PC-3 (cell line): Measurements from ENCODE around the gene CIROP. TPM values are rescaled to one million over a fixed set of nuclear protein-coding genes. Genes with fewer than 3 reads are reported as not detected.

ENCODE experiments used
- ATAC-seq: fragments of 200-7000 bp; cut with Tn5 transposase; 2 replicates; pipeline ENCODE4 v1.9.1; 2020; ENCODE audit warnings: mild to moderate bottlenecking, moderate library complexity
- BruUV-seq: library from RNA; stranded (reverse); fragments of 400-500 nt; replicated peaks from 2 replicates; lab custom pipeline; 2021; lab: Mats Ljungman, UMichigan
- CTCF ChIA-PET: fragments of 300-600 bp; sonication (Branson Sonifier 250); formaldehyde crosslinking; loops from one replicate; lab custom pipeline; 2022; ENCODE audit warnings: antibody characterized with exemption; lab: Charles Lee
- POLR2A ChIA-PET: fragments of 300-600 bp; sonication (Branson Sonifier 250); formaldehyde crosslinking; loops from one replicate; lab custom pipeline; 2022; ENCODE audit warnings: antibody characterized with exemption; ENCODE audit not compliant: unreplicated experiment; lab: Charles Lee
- DNase-seq: peaks from one replicate; pipeline ENCODE4 v3.0.0-alpha.2; 2015
- H2AFZ ChIP-seq: fragments of 300-600 bp; sonication (generic); 2 replicates; pipeline ENCODE4 v1.6.0; 2016; ENCODE audit warnings: antibody characterized with exemption, low read length
- H3F3A ChIP-seq: fragments of 300-600 bp; sonication (generic); one replicate; pipeline ENCODE4 v1.6.0; 2017; ENCODE audit warnings: antibody characterized with exemption, low read length, control low read depth, mild to moderate bottlenecking; ENCODE audit not compliant: unreplicated experiment
- H3K27ac ChIP-seq: fragments of 300-600 bp; sonication (generic); 2 replicates; pipeline ENCODE4 v1.5.1; 2016; ENCODE audit warnings: mild to moderate bottlenecking, low read length
- H3K27me3 ChIP-seq: fragments of 300-600 bp; sonication (generic); 2 replicates; pipeline ENCODE4 v1.6.1; 2016; ENCODE audit warnings: low read length, mixed read lengths
- H3K36me3 ChIP-seq: fragments of 300-600 bp; sonication (generic); 2 replicates; pipeline ENCODE4 v1.6.1; 2016; ENCODE audit warnings: low read depth, mixed run types, low read length, mixed read lengths
- H3K4me1 ChIP-seq: fragments of 300-600 bp; sonication (generic); 2 replicates; pipeline ENCODE4 v1.5.1; 2016; ENCODE audit warnings: low read length; ENCODE audit not compliant: insufficient read depth
- H3K4me2 ChIP-seq: fragments of 300-600 bp; sonication (generic); 2 replicates; pipeline ENCODE4 v1.6.0; 2016; ENCODE audit warnings: low read length
- H3K4me3 ChIP-seq: fragments of 300-600 bp; sonication (generic); 2 replicates; pipeline ENCODE4 v1.5.1; 2016; ENCODE audit warnings: mild to moderate bottlenecking, low read length, mixed read lengths
- H3K79me2 ChIP-seq: fragments of 300-600 bp; sonication (generic); 2 replicates; pipeline ENCODE4 v1.6.1; 2017; ENCODE audit warnings: low read length, mixed read lengths
- H3K9ac ChIP-seq: fragments of 300-600 bp; sonication (generic); 2 replicates; pipeline ENCODE4 v1.6.0; 2016; ENCODE audit warnings: mild to moderate bottlenecking, low read length
- H3K9me2 ChIP-seq: fragments of 300-600 bp; sonication (generic); replicated peaks from 2 replicates; pipeline ENCODE4 v1.6.1; 2016; ENCODE audit warnings: mixed run types, low read length, mixed read lengths
- H3K9me3 ChIP-seq: fragments of 300-600 bp; sonication (generic); 2 replicates; pipeline ENCODE4 v1.6.1; 2016; ENCODE audit warnings: low read length, mixed read lengths
- H4K20me1 ChIP-seq: fragments of 300-600 bp; sonication (generic); 2 replicates; pipeline ENCODE4 v1.6.1; 2016; ENCODE audit warnings: low read length, mixed read lengths
- EZH2 ChIP-seq: fragments of 300-600 bp; sonication (generic); IDR thresholded peaks from one replicate; pipeline ENCODE4 v1.6.1; 2017; ENCODE audit warnings: antibody characterized with exemption, mild to moderate bottlenecking, low read length; ENCODE audit not compliant: unreplicated experiment
- EZH2phosphoT487 ChIP-seq: fragments of 300-600 bp; sonication (generic); IDR thresholded peaks from 2 replicates; pipeline ENCODE4 v1.6.1; 2018; ENCODE audit warnings: mild to moderate bottlenecking, antibody characterized with exemption, low read length, borderline replicate concordance
- intact Hi-C: fragments of 100-400 bp; cut with micrococcal nuclease; formaldehyde crosslinking; loops from 2 replicates; pipeline ENCODE4 v1.9.0; 2023
- total RNA-seq: library from RNA; depleted of rRNA; stranded (reverse); fragments of >200 nt; gene quantifications from 2 replicates; pipeline ENCODE4 v1.2.3, GENCODE V29; 2014
- TF ChIP-seq, protein P1 (sequence below): fragments of 300-600 bp; sonication (generic); conservative IDR thresholded peaks from 2 replicates; pipeline ENCODE4 v1.5.1; 2017; ENCODE audit warnings: antibody characterized with exemption, low read depth, mild to moderate bottlenecking, low read length

The CIROP gene
- total RNA-seq, 1 experiment from 2014 or later = not detected

DNA sequence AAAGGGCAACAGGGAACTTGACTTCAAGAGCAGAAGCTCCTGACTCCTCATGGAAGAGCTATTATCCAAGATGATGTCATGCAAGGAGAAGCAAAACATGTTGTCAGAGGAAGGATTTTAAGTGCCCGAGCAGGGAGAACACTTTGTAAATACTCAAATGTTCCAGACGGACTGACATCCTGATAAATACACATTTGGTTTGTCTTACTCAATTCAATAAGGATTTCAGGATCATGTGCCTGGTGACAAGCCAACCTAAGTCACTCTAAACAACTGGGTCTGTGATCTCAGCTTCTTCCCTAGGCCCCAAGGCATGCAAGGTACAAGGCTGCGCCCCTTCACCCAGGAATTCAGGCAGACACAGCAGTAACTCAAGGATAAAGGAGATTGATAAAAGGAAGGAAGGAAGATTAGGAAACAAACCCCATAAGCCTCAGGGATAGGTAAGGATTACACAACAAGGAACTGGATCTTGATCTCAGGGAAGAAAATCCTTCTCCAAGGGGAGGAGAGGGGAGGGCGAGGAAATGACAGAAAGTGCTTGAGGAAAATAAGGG lies 41.1 kb upstream of the CIROP start:
- BruUV-seq = no TSS peak
- Histone ChIP-seq H3K9me3 (no peaks in the 10 kb centered on the region), H3K36me3 (no peaks in the 10 kb centered on the region), H2AFZ (no peak overlapping the region), H3K4me1 (no peaks in the 10 kb centered on the region; the same call in 1 of the 2 replicates), H3K9me2 (no peaks in the 10 kb centered on the region), H4K20me1 (no peaks in the 10 kb centered on the region), H3K27me3 (0 out of 2 replicates have a peak, but pooled peaks cover 12% of the 10 kb centered on the region), H3K79me2 (no peaks in the 10 kb centered on the region), H3K4me3 (no peak overlapping the region), H3K4me2 (no peak overlapping the region), H3F3A (no peaks in the 10 kb centered on the region), H3K27ac (no peak overlapping the region), H3K9ac (no peak overlapping the region)
- ATAC-seq (no peak), DNase-seq (no peak)
- intact Hi-C loops = no loop called here
- ChIA-PET CTCF (no interaction called here), POLR2A (no interaction called here)
- TF ChIP-seq EZH2phosphoT487 (no peak), EZH2 (no peak)
- TF ChIP-seq, protein P1, sequence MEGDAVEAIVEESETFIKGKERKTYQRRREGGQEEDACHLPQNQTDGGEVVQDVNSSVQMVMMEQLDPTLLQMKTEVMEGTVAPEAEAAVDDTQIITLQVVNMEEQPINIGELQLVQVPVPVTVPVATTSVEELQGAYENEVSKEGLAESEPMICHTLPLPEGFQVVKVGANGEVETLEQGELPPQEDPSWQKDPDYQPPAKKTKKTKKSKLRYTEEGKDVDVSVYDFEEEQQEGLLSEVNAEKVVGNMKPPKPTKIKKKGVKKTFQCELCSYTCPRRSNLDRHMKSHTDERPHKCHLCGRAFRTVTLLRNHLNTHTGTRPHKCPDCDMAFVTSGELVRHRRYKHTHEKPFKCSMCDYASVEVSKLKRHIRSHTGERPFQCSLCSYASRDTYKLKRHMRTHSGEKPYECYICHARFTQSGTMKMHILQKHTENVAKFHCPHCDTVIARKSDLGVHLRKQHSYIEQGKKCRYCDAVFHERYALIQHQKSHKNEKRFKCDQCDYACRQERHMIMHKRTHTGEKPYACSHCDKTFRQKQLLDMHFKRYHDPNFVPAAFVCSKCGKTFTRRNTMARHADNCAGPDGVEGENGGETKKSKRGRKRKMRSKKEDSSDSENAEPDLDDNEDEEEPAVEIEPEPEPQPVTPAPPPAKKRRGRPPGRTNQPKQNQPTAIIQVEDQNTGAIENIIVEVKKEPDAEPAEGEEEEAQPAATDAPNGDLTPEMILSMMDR = no peak

DNA sequence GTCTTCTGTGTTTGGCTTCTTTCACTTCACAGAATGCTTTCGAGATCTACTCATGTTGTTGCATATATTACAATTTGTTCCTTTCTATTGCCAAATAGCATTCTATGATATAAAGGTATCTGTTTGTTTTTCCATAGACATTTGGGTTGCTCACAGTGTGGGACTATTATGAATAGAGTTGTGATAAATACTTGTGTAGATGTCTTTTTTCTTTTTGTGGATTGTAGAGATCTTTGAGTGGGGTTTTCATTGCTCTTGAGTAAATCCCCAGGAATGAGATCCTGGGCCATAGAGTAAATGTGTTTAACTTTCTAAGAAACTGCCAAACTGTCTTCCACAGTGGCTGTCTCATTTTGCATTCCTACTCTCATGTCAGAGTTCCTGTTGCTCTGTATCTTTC lies 39.1 kb upstream of the CIROP start:
- no peak for DNase-seq
- intact Hi-C loops = no loop called here
- POLR2A ChIA-PET = no interaction called here
- Histone ChIP-seq H3K4me3 (no peak overlapping the region), H3F3A (no peaks in the 10 kb centered on the region), H4K20me1 (no peaks in the 10 kb centered on the region), H3K4me1 (no peaks in the 10 kb centered on the region), H3K79me2 (no peaks in the 10 kb centered on the region), H2AFZ (no peak overlapping the region), H3K9ac (no peak overlapping the region), H3K9me2 (no peaks in the 10 kb centered on the region), H3K27me3 (0 out of 2 replicates have a peak, but pooled peaks cover 12% of the 10 kb centered on the region), H3K27ac (no peak overlapping the region), H3K9me3 (no peaks in the 10 kb centered on the region), H3K4me2 (no peak overlapping the region), H3K36me3 (no peaks in the 10 kb centered on the region)
- CTCF ChIA-PET = no interaction called here
- BruUV-seq = no TSS peak
- ATAC-seq = no peak
- TF ChIP-seq, protein P1 = no peak
- TF ChIP-seq EZH2phosphoT487 = no peak
- TF ChIP-seq EZH2 = no peak

DNA sequence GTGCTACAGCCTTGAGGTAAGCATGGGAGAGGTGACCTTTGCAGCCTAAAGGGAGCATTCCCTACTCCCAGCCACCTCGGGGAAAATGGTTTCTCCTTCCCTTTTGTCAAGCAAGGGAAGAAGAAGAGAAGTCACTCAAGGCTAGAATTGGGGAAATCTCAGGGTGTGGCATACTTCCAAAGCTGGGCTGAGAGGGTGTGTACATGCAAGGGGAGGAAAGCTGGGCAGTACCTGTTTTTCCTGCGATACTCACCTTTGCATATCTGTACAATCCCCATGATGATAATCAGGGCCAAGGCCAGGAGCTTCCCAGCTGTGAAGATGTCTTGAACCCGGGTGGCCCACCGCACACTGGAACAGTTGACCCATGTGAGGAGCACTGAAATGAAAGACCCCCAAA lies 38.0 kb upstream of the CIROP start:
- peaks cover 7% of the 10 kb centered on the region; the same call in 1 of the 2 replicates for H3K4me1 ChIP-seq
- BruUV-seq = no TSS peak
- H3K79me2 ChIP-seq = no peaks in the 10 kb centered on the region
- no peak for ATAC-seq
- no peaks in the 10 kb centered on the region for H3K36me3 ChIP-seq
- TF ChIP-seq EZH2phosphoT487 (no peak), EZH2 (no peak)
- TF ChIP-seq, protein P1 = no peak
- no peaks in the 10 kb centered on the region for H3K9me2 ChIP-seq
- no peak overlapping the region for H3K4me2 ChIP-seq
- no peak overlapping the region for H3K9ac ChIP-seq
- CTCF ChIA-PET = no interaction called here
- H3K27me3 ChIP-seq = 0 out of 2 replicates have a peak, but pooled peaks cover 12% of the 10 kb centered on the region
- no peaks in the 10 kb centered on the region for H3K9me3 ChIP-seq
- no peak overlapping the region for H2AFZ ChIP-seq
- intact Hi-C loops = no loop called here
- POLR2A ChIA-PET = no interaction called here
- H3K4me3 ChIP-seq = no peak overlapping the region
- H4K20me1 ChIP-seq = no peaks in the 10 kb centered on the region
- no peaks in the 10 kb centered on the region for H3F3A ChIP-seq
- no peak overlapping the region for H3K27ac ChIP-seq
- no peak for DNase-seq
